ENCODE results near the gene HSPH1.

- no peak for TF ChIP-seq EZH2 (IDR thresholded peaks at IDR 0.05; ENCODE audit: borderline replicate concordance, control insufficient read depth, low read depth, low read length)
- TF ChIP-seq TAF1 (IDR thresholded peaks at IDR 0.05; ENCODE audit: borderline replicate concordance, low read depth, low read length) = no peak
- TF ChIP-seq BCLAF1 (IDR thresholded peaks at IDR 0.05) = no peak
- no peak for TF ChIP-seq CTCF (IDR thresholded peaks at IDR 0.05 in 2 of 3, conservative IDR thresholded peaks at IDR 0.05 in 1 of 3; ENCODE audit: control insufficient read depth in 2 of 3, extremely low read depth in 1 of 3, insufficient read depth in 1 of 3, low read depth in 3 of 3, low read length in 3 of 3)
- no peak for TF ChIP-seq SRF (IDR thresholded peaks at IDR 0.05; ENCODE audit: low read depth in 2 of 2, low read length in 2 of 2)
- TF ChIP-seq ELK1 (IDR thresholded peaks at IDR 0.05; ENCODE audit: low read depth, low read length) = no peak
- no peak for TF ChIP-seq ZSCAN29 (IDR thresholded peaks at IDR 0.05)
- no peak for TF ChIP-seq JUND (IDR thresholded peaks at IDR 0.05; ENCODE audit: low read depth, low read length)
- no peak for TF ChIP-seq RFX5 (IDR thresholded peaks at IDR 0.05; ENCODE audit: low read depth, low read length)
- no peak for TF ChIP-seq ZNF274 (IDR thresholded peaks at IDR 0.05; ENCODE audit: insufficient read depth, insufficient read length)
Measured at GRCh38 chr13:31172001-31172400, 10.3 kb upstream of the HSPH1 start.
